GM18907 (cell line): ENCODE data around the gene ISG20L2.

ENCODE experiments used
- ATAC-seq: cut with Tn5 transposase; IDR thresholded peaks from one replicate; pipeline ENCODE4 v1.9.1; 2021; ENCODE audit warnings: mild to moderate bottlenecking, moderate library complexity; ENCODE audit not compliant: unreplicated experiment

The ISG20L2 gene

GRCh38 chr1:156691191-156691590, 37.4 kb downstream of the ISG20L2 start:
- no peak for ATAC-seq

GRCh38 chr1:156690675-156691036, 37.9 kb downstream of the ISG20L2 start:
- no peak for ATAC-seq

GRCh38 chr1:156689953-156690674, 38.5 kb downstream of the ISG20L2 start:
- no peak for ATAC-seq

- peak; percentile 74 for ATAC-seq
Observed at GRCh38 chr1:156689035-156689952, 39.3 kb downstream of the ISG20L2 start.

GRCh38 chr1:156684227-156684782, 44.3 kb downstream of the ISG20L2 start:
- ATAC-seq: no peak

- no peak for ATAC-seq
Observed at GRCh38 chr1:156682166-156682890, 46.2 kb downstream of the ISG20L2 start.

- ATAC-seq: no peak
Observed at GRCh38 chr1:156681196-156681960, 47.2 kb downstream of the ISG20L2 start.

GRCh38 chr1:156680056-156680455, 48.5 kb downstream of the ISG20L2 start:
- ATAC-seq: no peak

GRCh38 chr1:156677616-156678596, 50.7 kb downstream of the ISG20L2 start:
- ATAC-seq: no peak

- ATAC-seq: no peak
Observed at GRCh38 chr1:156676820-156677615, 51.5 kb downstream of the ISG20L2 start, which contains the start of gene NES. NES (minus strand) TSS chr1:156677407; CDS start chr1:156677264, 143 bp downstream.

GRCh38 chr1:156676114-156676819, 52.3 kb downstream of the ISG20L2 start:
- ATAC-seq: no peak

- ATAC-seq: no peak
Observed at GRCh38 chr1:156675210-156676113, 53.1 kb downstream of the ISG20L2 start.

- no peak for ATAC-seq
Observed at GRCh38 chr1:156673387-156674121, 55.0 kb downstream of the ISG20L2 start.
